ENCODE data around the gene CXCL11. TPM values are rescaled to one million over a fixed set of nuclear protein-coding genes. Genes with fewer than 3 reads are reported as not detected.

Gene CXCL11
- total RNA-seq, 1 experiment from 2014 or later: not detected

DNA sequence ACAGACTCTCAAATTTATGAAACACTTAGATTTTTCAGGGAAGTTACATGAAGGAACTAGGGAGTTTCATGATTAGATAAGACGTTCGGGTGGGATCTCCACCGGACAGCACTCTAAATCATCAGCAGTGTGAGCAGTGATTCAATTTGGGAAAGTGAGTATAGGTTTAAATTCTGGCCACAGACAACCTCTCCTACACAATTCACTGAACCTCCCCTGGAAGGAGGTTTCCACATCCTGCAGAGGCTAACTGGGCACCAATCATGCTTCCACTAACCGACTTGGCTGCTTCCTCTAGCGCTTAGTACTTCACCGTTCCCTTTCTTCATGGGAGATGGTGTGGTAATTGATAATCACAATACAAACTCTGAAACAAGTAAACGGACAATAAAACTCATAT, 34.2 kb downstream of the CXCL11 start:
- Histone ChIP-seq H3T11ph (ENCODE audit: low read length) (no peak overlapping the region), H2AFZ (ENCODE audit: low read length) (no peak overlapping the region), H3K27me3 (ENCODE audit: insufficient read depth, low read length) (no peaks in the 10 kb centered on the region), H3K27ac (ENCODE audit: insufficient read length, low read depth, low read length) (no peak overlapping the region), H3K4ac (ENCODE audit: low read depth, low read length) (no peak overlapping the region), H3K4me2 (ENCODE audit: insufficient read depth, insufficient read length, low read length) (no peak overlapping the region), H3K14ac (ENCODE audit: insufficient read depth, low read length) (no peak overlapping the region), H3K79me2 (ENCODE audit: insufficient read depth, low read length) (no peaks in the 10 kb centered on the region), H2BK5ac (ENCODE audit: insufficient read length, low read length) (no peak overlapping the region), H4K8ac (replicated peaks; ENCODE audit: insufficient read length, low read depth, low read length) (no peak overlapping the region), H4K5ac (ENCODE audit: insufficient read length, low read depth, low read length) (no peak overlapping the region), H2BK15ac (ENCODE audit: low read depth, low read length) (no peak overlapping the region), H3K18ac (ENCODE audit: insufficient read length, low read depth, low read length) (no peak overlapping the region), H3K9ac (ENCODE audit: extremely low read depth, insufficient read length, low read length) (no peak overlapping the region), H3K4me1 (ENCODE audit: insufficient read depth, low read length) (no peaks in the 10 kb centered on the region), H3K56ac (ENCODE audit: insufficient read length, low read depth, low read length) (no peak overlapping the region), H3K79me1 (ENCODE audit: insufficient read depth, low read depth, low read length, poor library complexity, severe bottlenecking) (no peaks in the 10 kb centered on the region), H3K9me3 (ENCODE audit: control insufficient read depth, low read depth, low read length) (no peaks in the 10 kb centered on the region), H2BK120ac (ENCODE audit: low read depth, low read length, poor library complexity, severe bottlenecking) (no peak overlapping the region), H4K20me1 (ENCODE audit: control insufficient read depth, insufficient read depth, insufficient read length) (no peaks in the 10 kb centered on the region), H3K23me2 (ENCODE audit: insufficient read length, low read depth, low read length, poor library complexity, severe bottlenecking) (no peaks in the 10 kb centered on the region), H3K23ac (ENCODE audit: insufficient read length, low read depth, low read length) (no peak overlapping the region), H4K91ac (ENCODE audit: insufficient read length, low read depth, low read length) (no peak overlapping the region), H2BK20ac (ENCODE audit: low read depth, low read length, poor library complexity, severe bottlenecking) (no peak overlapping the region), H2BK12ac (ENCODE audit: insufficient read length, low read depth, low read length) (no peak overlapping the region), H2AK5ac (ENCODE audit: insufficient read length, low read length) (no peak overlapping the region)
- Mint-ChIP-seq H3K27me3 (ENCODE audit: low read depth) (no peaks in the 10 kb centered on the region; the same call in 1 of the 2 replicates), H3K27ac (no peak overlapping the region), H3K36me3 (ENCODE audit: insufficient read depth in 1 of 3, low read depth in 3 of 3) (no peaks in the 10 kb centered on the region), H3K4me3 (no peak overlapping the region), H3K4me1 (no peaks in the 10 kb centered on the region), H3K9me3 (no peaks in the 10 kb centered on the region)
- DNase-seq: no peak
- TF ChIP-seq, protein P1, sequence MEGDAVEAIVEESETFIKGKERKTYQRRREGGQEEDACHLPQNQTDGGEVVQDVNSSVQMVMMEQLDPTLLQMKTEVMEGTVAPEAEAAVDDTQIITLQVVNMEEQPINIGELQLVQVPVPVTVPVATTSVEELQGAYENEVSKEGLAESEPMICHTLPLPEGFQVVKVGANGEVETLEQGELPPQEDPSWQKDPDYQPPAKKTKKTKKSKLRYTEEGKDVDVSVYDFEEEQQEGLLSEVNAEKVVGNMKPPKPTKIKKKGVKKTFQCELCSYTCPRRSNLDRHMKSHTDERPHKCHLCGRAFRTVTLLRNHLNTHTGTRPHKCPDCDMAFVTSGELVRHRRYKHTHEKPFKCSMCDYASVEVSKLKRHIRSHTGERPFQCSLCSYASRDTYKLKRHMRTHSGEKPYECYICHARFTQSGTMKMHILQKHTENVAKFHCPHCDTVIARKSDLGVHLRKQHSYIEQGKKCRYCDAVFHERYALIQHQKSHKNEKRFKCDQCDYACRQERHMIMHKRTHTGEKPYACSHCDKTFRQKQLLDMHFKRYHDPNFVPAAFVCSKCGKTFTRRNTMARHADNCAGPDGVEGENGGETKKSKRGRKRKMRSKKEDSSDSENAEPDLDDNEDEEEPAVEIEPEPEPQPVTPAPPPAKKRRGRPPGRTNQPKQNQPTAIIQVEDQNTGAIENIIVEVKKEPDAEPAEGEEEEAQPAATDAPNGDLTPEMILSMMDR (conservative IDR thresholded peaks at IDR 0.05): no peak
- WGBS (ENCODE audit: extremely low coverage, insufficient read length, low lambda C conversion rate): no CpG with 5 or more reads among the region's 7 CpGs
